ENCODE results near the gene SLC39A9. TPM values are rescaled to one million over a fixed set of nuclear protein-coding genes. Genes with fewer than 3 reads are reported as not detected.
"Not testable (repeated sequence)": the region's sequence is repeated elsewhere in the genome, so short reads cannot be mapped to it uniquely, and the experiment has no call there.

The SLC39A9 gene
- total RNA-seq, 2 donors from 2014 or later = 79.7 to 83.1 TPM

DNA sequence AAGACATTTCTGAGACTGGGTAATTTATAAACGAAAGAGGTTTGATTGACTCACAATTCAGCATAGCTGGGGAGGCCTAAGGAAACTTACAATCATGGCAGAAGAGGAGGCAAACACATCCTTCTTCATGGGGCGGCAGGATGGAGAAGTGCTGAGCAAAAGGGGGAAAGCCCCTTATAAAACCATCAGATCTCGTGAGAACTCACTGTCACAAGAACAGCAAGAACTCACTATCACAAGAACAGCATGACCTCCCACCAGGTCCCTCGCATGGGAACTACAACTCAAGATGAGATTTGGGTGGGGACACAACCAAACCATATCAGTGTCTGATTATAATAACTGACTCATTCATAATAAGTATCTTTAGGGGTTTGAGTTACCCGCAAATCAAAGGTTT lies 6.4 kb downstream of the SLC39A9 start:
- H3K36me3 ChIP-seq = no peaks in the 10 kb centered on the region
- H3K4me1 ChIP-seq = peaks cover 19% of the 10 kb centered on the region
- no peak overlapping the region for H3K4me3 ChIP-seq
- H3K27ac ChIP-seq = no peak overlapping the region
- H3K27me3 ChIP-seq = no peaks in the 10 kb centered on the region
- intact Hi-C loops (cut with DNase I) = no loop called here
- no peaks in the 10 kb centered on the region for H3K9me3 ChIP-seq
- H3K9ac ChIP-seq (ENCODE audit: low read depth in 2 of 2, low read length in 2 of 2) = no peak overlapping the region
- DNase-seq = no peak
- TF ChIP-seq, protein P1, sequence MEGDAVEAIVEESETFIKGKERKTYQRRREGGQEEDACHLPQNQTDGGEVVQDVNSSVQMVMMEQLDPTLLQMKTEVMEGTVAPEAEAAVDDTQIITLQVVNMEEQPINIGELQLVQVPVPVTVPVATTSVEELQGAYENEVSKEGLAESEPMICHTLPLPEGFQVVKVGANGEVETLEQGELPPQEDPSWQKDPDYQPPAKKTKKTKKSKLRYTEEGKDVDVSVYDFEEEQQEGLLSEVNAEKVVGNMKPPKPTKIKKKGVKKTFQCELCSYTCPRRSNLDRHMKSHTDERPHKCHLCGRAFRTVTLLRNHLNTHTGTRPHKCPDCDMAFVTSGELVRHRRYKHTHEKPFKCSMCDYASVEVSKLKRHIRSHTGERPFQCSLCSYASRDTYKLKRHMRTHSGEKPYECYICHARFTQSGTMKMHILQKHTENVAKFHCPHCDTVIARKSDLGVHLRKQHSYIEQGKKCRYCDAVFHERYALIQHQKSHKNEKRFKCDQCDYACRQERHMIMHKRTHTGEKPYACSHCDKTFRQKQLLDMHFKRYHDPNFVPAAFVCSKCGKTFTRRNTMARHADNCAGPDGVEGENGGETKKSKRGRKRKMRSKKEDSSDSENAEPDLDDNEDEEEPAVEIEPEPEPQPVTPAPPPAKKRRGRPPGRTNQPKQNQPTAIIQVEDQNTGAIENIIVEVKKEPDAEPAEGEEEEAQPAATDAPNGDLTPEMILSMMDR (IDR thresholded peaks at IDR 0.05) = no peak

DNA sequence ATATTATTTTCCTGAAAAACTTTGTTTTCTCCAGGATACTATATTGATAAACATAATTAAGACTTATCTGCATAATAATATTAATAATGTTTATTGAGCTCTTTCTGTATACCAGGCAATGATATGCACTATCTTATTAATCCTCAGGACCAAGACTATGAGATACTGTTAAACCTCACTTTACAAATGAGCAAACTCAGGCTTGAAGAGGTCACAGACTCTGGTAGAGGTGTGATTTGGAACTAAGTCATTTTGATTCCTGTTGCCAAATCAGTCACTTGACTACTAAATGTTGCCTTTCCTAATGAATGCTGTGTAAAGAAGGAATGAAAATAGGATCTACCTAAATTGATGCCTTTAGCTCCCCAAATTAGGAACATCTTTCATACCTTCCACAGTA lies 7.3 kb downstream of the SLC39A9 start:
- no peaks in the 10 kb centered on the region for H3K9me3 ChIP-seq
- H3K4me1 ChIP-seq = peaks cover 11% of the 10 kb centered on the region
- intact Hi-C loops (cut with DNase I) = no loop called here
- no peak overlapping the region for H3K4me3 ChIP-seq
- DNase-seq = no peak
- no peak overlapping the region for H3K9ac ChIP-seq (ENCODE audit: low read depth in 2 of 2, low read length in 2 of 2)
- no peaks in the 10 kb centered on the region for H3K36me3 ChIP-seq
- TF ChIP-seq, protein P1 (IDR thresholded peaks at IDR 0.05) = no peak
- H3K27ac ChIP-seq = no peak overlapping the region
- no peaks in the 10 kb centered on the region for H3K27me3 ChIP-seq

- H3K27me3 ChIP-seq = no peaks in the 10 kb centered on the region
- H3K9ac ChIP-seq (ENCODE audit: low read depth in 2 of 2, low read length in 2 of 2) = no peak overlapping the region
- TF ChIP-seq, protein P1 (IDR thresholded peaks at IDR 0.05) = no peak
- no peaks in the 10 kb centered on the region for H3K4me1 ChIP-seq
- no peaks in the 10 kb centered on the region for H3K36me3 ChIP-seq
- no peak overlapping the region for H3K27ac ChIP-seq
- DNase-seq = no peak
- no peaks in the 10 kb centered on the region for H3K9me3 ChIP-seq
- no peak overlapping the region for H3K4me3 ChIP-seq
- intact Hi-C loops (cut with DNase I) = no loop called here
Observed at GRCh38 chr14:69408331-69408960, 10.0 kb downstream of the SLC39A9 start.

DNA sequence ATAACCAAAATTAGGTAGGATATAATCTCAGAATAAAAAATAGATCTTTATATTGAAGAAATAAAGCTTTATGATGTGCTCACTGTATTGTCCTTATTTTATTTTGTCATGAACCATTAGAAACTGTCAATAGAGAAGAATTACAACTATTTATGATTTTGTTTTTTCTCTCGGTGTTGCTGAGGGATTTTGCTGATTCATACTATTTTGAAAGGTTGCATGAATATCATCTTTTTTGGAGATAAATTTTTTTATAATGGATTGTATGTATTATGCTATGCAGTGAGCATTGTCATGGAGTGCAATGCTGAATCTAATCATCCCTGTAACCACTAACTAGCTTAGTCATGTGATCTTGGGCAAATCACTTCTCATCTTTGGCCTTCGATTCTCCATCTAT lies 15.0 kb downstream of the SLC39A9 start:
- H3K36me3 ChIP-seq = no peaks in the 10 kb centered on the region
- no peak overlapping the region for H3K4me3 ChIP-seq
- no peak overlapping the region for H3K9ac ChIP-seq (ENCODE audit: low read depth in 2 of 2, low read length in 2 of 2)
- no peaks in the 10 kb centered on the region for H3K4me1 ChIP-seq
- DNase-seq = no peak
- TF ChIP-seq, protein P1 (IDR thresholded peaks at IDR 0.05) = no peak
- intact Hi-C loops (cut with DNase I) = no loop called here
- H3K27ac ChIP-seq = no peak overlapping the region
- no peaks in the 10 kb centered on the region for H3K27me3 ChIP-seq
- H3K9me3 ChIP-seq = no peaks in the 10 kb centered on the region

DNA sequence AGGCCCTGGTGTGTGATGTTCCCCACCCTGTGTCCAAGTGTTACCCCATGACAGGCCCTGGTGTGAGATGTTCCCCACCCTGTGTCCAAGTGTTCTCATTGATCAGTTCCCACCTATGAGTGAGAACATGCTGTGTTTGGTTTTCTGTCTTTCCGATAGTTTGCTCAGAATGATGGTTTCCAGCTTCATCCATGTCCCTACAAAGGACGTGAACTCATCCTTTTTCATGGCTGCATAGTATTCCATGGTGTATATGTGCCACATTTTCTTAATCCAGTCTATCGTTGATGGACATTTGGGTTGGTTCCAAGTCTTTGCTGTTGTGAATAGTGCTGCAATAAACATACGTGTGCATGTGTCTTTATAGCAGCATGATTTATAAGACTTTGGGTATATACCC lies 17.6 kb downstream of the SLC39A9 start:
- H3K9ac ChIP-seq (ENCODE audit: low read depth in 2 of 2, low read length in 2 of 2); DNase-seq; intact Hi-C loops (cut with DNase I); H3K4me1 ChIP-seq; H3K27me3 ChIP-seq; H3K27ac ChIP-seq; H3K9me3 ChIP-seq; H3K36me3 ChIP-seq; H3K4me3 ChIP-seq: not testable (repeated sequence)

- TF ChIP-seq, protein P1 (IDR thresholded peaks at IDR 0.05) = no peak
- no peak overlapping the region for H3K9ac ChIP-seq (ENCODE audit: low read depth in 2 of 2, low read length in 2 of 2)
- H3K9me3 ChIP-seq = no peaks in the 10 kb centered on the region
- H3K4me1 ChIP-seq = no peaks in the 10 kb centered on the region
- no peaks in the 10 kb centered on the region for H3K27me3 ChIP-seq
- no peak overlapping the region for H3K4me3 ChIP-seq
- intact Hi-C loops (cut with DNase I) = no loop called here
- no peaks in the 10 kb centered on the region for H3K36me3 ChIP-seq
- no peak for DNase-seq
- no peak overlapping the region for H3K27ac ChIP-seq
Observed at GRCh38 chr14:69423279-69423678, 24.8 kb downstream of the SLC39A9 start.

All from colonic mucosa (tissue), 4 donors.